Vagina (tissue), 2 donors: Measurements from ENCODE around the gene LDAH.

Experiments
- POLR2A ChIP-seq, 2 donors: fragments of 450-650 bp; IDR thresholded peaks; one replicate each; pipeline ENCODE4 v1.6.1; 2017; ENCODE audit warnings: antibody characterized with exemption in 2 of 2, mild to moderate bottlenecking in 2 of 2, moderate library complexity in 2 of 2
- POLR2AphosphoS5 ChIP-seq, 2 donors: sonication (generic); formaldehyde crosslinking; IDR thresholded peaks; one replicate each; pipeline ENCODE4 v1.9.0; 2017; ENCODE audit warnings: antibody characterized with exemption in 2 of 2, mild to moderate bottlenecking in 2 of 2, low read depth in 1 of 2; ENCODE audit not compliant: insufficient read depth in 1 of 2
- TF ChIP-seq, protein P1 (sequence below), 3 experiments: fragments of 450-650 bp in 2 of 3; fragments of 200-600 bp in 1 of 3; sonication (generic) in 1 of 3; IDR thresholded peaks; one replicate each; pipeline ENCODE4 v1.5.1; 2017 to 2019; ENCODE audit warnings: antibody characterized with exemption in 3 of 3, mild to moderate bottlenecking in 2 of 3, moderate library complexity in 2 of 3

DNA sequence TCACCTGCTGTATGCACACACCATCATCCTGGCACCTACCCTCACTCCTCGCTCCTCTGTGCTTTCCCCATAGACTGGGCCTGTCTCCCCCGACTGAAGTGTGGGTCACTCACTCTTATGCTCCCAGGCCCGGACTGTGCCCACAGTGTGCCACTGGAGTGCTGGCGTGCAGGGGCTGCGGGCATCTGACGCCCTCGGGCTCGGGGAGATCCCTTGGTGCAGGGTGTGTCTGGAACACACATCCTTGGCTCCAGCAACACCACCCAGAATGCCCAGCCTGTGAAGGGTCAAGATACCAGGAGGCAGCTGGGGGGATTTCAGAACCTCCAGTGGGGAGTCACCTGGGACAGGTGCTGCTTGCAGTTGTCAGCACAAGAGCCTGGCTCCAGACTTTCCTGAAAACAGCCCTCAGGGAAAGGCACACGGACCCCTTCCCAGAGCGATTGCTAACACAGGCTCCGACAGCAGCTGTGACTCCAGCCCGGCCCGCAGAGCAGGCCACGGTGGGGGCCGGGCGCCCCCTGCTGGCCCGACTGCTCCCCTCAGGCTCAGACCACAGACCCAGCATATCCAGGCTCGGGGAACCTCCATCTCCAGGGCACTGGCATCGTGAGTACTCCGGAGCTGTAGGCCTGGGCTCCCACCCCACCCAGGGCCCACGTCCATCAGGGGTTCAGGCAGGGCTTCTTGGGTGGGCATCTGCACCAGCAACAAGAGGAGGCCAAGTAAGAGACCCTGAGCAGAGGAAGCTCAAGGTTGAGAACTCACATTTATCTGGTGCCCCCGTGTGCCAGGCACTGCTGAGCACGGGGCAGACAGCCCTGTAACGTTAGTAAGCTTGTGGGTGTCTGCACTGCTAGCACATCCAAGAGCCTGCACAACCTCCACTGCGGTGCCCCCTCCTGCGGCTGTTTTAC is 180.6 kb downstream of the LDAH start:
- TF ChIP-seq, protein P1, sequence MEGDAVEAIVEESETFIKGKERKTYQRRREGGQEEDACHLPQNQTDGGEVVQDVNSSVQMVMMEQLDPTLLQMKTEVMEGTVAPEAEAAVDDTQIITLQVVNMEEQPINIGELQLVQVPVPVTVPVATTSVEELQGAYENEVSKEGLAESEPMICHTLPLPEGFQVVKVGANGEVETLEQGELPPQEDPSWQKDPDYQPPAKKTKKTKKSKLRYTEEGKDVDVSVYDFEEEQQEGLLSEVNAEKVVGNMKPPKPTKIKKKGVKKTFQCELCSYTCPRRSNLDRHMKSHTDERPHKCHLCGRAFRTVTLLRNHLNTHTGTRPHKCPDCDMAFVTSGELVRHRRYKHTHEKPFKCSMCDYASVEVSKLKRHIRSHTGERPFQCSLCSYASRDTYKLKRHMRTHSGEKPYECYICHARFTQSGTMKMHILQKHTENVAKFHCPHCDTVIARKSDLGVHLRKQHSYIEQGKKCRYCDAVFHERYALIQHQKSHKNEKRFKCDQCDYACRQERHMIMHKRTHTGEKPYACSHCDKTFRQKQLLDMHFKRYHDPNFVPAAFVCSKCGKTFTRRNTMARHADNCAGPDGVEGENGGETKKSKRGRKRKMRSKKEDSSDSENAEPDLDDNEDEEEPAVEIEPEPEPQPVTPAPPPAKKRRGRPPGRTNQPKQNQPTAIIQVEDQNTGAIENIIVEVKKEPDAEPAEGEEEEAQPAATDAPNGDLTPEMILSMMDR (IDR thresholded peaks at IDR 0.05): peak; percentile 91 to 96 (median 95)
- TF ChIP-seq POLR2A (IDR thresholded peaks at IDR 0.05) (no peak), POLR2AphosphoS5 (IDR thresholded peaks at IDR 0.05; ENCODE audit: insufficient read depth in 1 of 2, low read depth in 1 of 2) (peak in 1 of 2 donors; percentile 40)
